GM19452 (cell line): Measurements from ENCODE around the gene FNDC3A.

Experiments used
- ATAC-seq: cut with Tn5 transposase; IDR thresholded peaks from one replicate; pipeline ENCODE4 v1.9.1; 2021; ENCODE audit not compliant: unreplicated experiment

FNDC3A gene

DNA sequence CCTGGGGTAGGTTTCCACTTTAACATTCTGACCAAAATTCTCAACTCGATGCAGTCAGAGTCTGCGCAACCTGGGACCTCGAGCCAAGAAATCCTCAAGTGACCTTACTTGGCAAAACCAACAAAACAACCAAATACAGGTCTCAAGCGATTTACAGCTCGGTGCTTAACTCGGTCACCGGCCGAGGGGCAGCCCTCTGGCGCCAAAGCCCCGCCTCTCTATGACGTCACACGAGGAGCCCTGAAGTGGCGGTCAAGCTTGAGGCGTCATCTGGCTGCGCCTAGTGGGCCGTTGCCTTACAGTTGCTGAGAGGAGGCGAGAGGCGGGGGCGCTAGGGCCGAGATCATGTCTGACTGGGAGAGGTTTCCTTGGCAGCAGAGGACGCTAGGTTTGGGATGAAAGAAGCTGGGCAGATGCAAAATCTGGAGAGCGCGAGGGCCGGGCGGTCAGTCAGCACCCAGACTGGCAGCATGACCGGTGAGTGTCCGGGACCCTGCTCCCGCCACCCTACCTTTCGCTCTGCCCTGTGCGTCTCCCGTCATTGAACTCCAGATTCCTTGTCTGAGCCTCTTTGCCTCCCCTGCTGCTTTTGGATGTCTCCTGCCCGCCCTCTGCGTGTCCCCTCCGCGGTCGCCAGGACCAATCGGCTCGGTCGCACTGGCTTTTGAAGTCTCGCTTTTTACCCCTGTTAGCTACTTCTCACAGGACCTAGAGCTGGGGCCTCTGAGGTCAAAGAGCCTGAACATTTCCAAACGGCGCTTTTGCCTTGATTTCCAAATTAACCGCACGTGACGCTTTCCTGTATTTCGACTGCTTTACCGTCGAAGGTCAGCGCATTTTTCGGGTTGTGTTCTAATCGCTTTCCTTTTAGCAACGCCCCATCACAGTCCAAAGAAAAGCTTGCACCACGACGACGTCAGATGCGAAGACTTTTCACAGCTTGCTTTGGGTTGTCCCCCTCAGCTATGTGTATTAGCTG is 272.2 kb downstream of the FNDC3A start, which contains the start of gene CDADC1:
CDADC1 (plus strand) TSS at position 283 of the 979 bp plus-strand sequence; CDS start at position 396, 113 bp downstream.
- peak; percentile 96 for ATAC-seq

GRCh38 chr13:49248622-49249002 is 272.9 kb downstream of the FNDC3A start:
- ATAC-seq = no peak

- no peak for ATAC-seq
Measured at GRCh38 chr13:49251326-49251725, 275.6 kb downstream of the FNDC3A start.

DNA sequence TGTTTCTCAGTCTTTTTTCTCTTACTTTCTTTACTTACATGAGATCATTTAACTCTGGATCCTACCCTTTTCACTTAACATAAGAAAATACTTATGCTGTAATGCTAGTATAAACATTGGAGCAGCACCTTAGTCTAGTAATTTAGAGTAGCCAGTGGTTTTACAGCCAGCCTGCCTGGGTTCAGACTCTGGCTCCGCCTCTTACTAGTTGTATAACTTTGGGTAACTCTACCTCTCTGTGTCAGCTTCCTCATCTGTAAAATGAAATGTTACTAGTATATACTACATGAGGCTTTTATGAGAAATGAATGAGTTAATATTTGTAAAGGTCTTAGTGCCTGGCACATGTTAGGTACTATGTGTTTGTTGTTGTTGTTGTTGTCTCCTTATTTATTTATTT is 277.6 kb downstream of the FNDC3A start:
- ATAC-seq = no peak

GRCh38 chr13:49254007-49254406 is 278.3 kb downstream of the FNDC3A start:
- ATAC-seq = no peak

DNA sequence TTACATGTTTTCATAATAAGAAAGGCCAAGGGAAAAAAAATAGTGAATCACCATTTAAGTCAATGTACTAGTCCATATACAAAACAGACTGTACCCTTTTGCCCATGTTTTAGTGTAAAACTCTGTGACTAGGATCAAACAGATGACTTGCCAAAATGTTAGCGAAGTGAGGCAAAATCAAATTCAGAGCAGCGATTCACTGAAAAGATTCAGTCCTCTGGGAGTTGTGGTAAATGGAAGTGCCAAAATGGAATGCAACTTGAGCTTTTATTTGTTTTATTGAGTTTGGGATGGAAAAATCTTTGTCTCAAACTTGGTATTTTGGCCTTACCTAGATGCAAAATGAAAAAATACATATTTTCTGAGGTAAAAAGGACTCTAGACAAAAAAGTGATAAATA is 281.1 kb downstream of the FNDC3A start:
- ATAC-seq = no peak

DNA sequence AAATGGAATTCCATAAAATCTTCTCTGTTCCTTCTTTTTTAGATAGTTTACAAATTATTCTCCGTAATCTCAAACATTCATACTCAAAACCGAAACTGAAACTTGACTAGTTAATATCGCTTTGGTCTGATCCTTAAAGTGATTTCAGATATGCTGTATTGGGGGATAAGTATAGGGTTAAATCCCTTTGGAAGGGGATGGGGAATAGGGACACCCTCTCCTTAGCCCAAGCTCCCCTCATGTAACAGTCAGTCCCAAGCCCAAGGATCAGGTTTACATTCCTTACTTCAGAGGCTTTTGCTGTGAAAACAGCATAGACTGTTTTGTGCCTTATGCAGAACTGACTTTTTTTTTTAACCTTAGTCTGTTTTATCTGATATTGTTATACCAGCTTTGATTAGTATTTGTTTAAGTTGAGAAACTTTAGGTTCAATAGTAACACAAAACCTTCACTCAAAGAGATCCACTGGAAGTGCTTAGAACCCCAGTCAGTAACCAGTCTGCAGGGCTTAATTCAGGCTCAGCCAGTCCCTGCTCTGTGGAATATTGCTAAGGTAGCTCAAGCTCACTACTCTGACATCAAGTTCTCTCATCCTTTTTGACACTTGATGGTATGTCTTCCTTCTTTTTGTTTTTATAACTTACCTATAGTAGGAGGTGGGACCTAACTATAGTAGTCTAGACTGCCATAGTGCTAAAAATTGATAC is 282.5 kb downstream of the FNDC3A start:
- no peak for ATAC-seq
